ENCODE results near the gene MTM1. TPM values are rescaled to one million over a fixed set of nuclear protein-coding genes. Genes with fewer than 3 reads are reported as not detected.

MTM1 gene
- total and polyA plus RNA-seq, 2 donors (not counting 1 experiment from before 2014, with no cell fraction given): 8.7 to 29.8 TPM

- Histone ChIP-seq H3K9ac (ENCODE audit: low read length) (no peak overlapping the region), H3K27me3 (replicated peaks in 1 of 4; ENCODE audit: control extremely low read depth in 1 of 4, control insufficient read depth in 3 of 4, insufficient read depth in 4 of 4, low read length in 3 of 4) (no peaks in the 10 kb centered on the region), H4K20me1 (ENCODE audit: control insufficient read depth, insufficient read depth, low read length, poor library complexity, severe bottlenecking) (no peaks in the 10 kb centered on the region), H3K36me3 (replicated peaks in 1 of 2; ENCODE audit: control extremely low read depth in 1 of 2, control insufficient read depth in 1 of 2, extremely low read depth in 1 of 2, insufficient read depth in 2 of 2, low read length in 1 of 2) (no peaks in the 10 kb centered on the region), H3K9me3 (ENCODE audit: control extremely low read depth in 1 of 3, control insufficient read depth in 2 of 3, insufficient read depth in 1 of 3, low read length in 2 of 3) (peaks cover 0 to 12% (median 6%) of the 10 kb centered on the region in 3 donors), H2AFZ (ENCODE audit: insufficient read depth, low read depth, low read length, poor library complexity, severe bottlenecking) (no peak overlapping the region), H3K79me2 (ENCODE audit: control insufficient read depth, insufficient read depth, low read length) (no peaks in the 10 kb centered on the region), H3K27ac (ENCODE audit: low read length in 2 of 2) (no peak overlapping the region), H3K4me2 (replicated peaks; ENCODE audit: low read depth, low read length, poor library complexity, severe bottlenecking) (no peak overlapping the region), H3K4me3 (ENCODE audit: control extremely low read depth in 1 of 5, extremely low read depth in 1 of 5, insufficient read depth in 1 of 5, low read depth in 2 of 5, low read length in 4 of 5) (no peak overlapping the region), H3K4me1 (ENCODE audit: control insufficient read depth in 2 of 2, insufficient read depth in 2 of 2, low read length in 2 of 2) (no peaks in the 10 kb centered on the region)
- peaks cover 5% of the 10 kb centered on the region for H3K9me3 Mint-ChIP-seq (ENCODE audit: insufficient read depth)
- TF ChIP-seq CTCF (IDR thresholded peaks at IDR 0.05): no peak
- TF ChIP-seq EZH2 (IDR thresholded peaks at IDR 0.05; ENCODE audit: borderline replicate concordance, insufficient read depth, low read depth, low read length, poor library complexity, severe bottlenecking): no peak
- H3K4me3 Mint-ChIP-seq: no peak overlapping the region
- H3K4me1 Mint-ChIP-seq: no peaks in the 10 kb centered on the region
- POLR2A ChIA-PET: no interaction called here
- whole genome bisulfite sequencing (ENCODE audit: insufficient coverage): 38% methylated on average over 1 of the region's 3 CpGs
- ATAC-seq (ENCODE audit: low read depth): no peak
- H3K27ac Mint-ChIP-seq: no peak overlapping the region
- CTCF ChIA-PET: no interaction called here
- DNase-seq: no peak
- intact Hi-C loops (cut with micrococcal nuclease): no loop called here
- peaks cover 10% of the 10 kb centered on the region for H3K27me3 Mint-ChIP-seq
Measured at GRCh38 chrX:150533863-150534262, 34.6 kb upstream of the MTM1 start.

GRCh38 chrX:150536455-150537116 is 31.8 kb upstream of the MTM1 start:
- H3K27me3 ChIP-seq (replicated peaks in 1 of 4; ENCODE audit: control extremely low read depth in 1 of 4, control insufficient read depth in 3 of 4, insufficient read depth in 4 of 4, low read length in 3 of 4): no peaks in the 10 kb centered on the region
- ATAC-seq (ENCODE audit: low read depth) (no peak), DNase-seq (no peak)
- no peak overlapping the region for H3K27ac Mint-ChIP-seq
- no peaks in the 10 kb centered on the region for H3K79me2 ChIP-seq (ENCODE audit: control insufficient read depth, insufficient read depth, low read length)
- peaks cover 10% of the 10 kb centered on the region for H3K27me3 Mint-ChIP-seq
- H3K9me3 Mint-ChIP-seq (ENCODE audit: insufficient read depth): peaks cover 5% of the 10 kb centered on the region
- peaks cover 0 to 12% (median 6%) of the 10 kb centered on the region in 3 donors for H3K9me3 ChIP-seq (ENCODE audit: control extremely low read depth in 1 of 3, control insufficient read depth in 2 of 3, insufficient read depth in 1 of 3, low read length in 2 of 3)
- 52% methylated on average over 2 of the region's 8 CpGs for WGBS (ENCODE audit: insufficient coverage)
- H3K36me3 ChIP-seq (replicated peaks in 1 of 2; ENCODE audit: control extremely low read depth in 1 of 2, control insufficient read depth in 1 of 2, extremely low read depth in 1 of 2, insufficient read depth in 2 of 2, low read length in 1 of 2): no peaks in the 10 kb centered on the region
- H3K9ac ChIP-seq (ENCODE audit: low read length): no peak overlapping the region
- H4K20me1 ChIP-seq (ENCODE audit: control insufficient read depth, insufficient read depth, low read length, poor library complexity, severe bottlenecking): no peaks in the 10 kb centered on the region
- ChIA-PET POLR2A (no interaction called here), CTCF (no interaction called here)
- no peak overlapping the region for H3K27ac ChIP-seq (ENCODE audit: low read length in 2 of 2)
- no peaks in the 10 kb centered on the region for H3K4me1 Mint-ChIP-seq
- H3K4me1 ChIP-seq (ENCODE audit: control insufficient read depth in 2 of 2, insufficient read depth in 2 of 2, low read length in 2 of 2): no peaks in the 10 kb centered on the region
- intact Hi-C loops (cut with micrococcal nuclease): no loop called here
- no peak overlapping the region for H3K4me3 Mint-ChIP-seq
- TF ChIP-seq CTCF (IDR thresholded peaks at IDR 0.05) (no peak), EZH2 (IDR thresholded peaks at IDR 0.05; ENCODE audit: borderline replicate concordance, insufficient read depth, low read depth, low read length, poor library complexity, severe bottlenecking) (no peak)
- no peak overlapping the region for H3K4me2 ChIP-seq (replicated peaks; ENCODE audit: low read depth, low read length, poor library complexity, severe bottlenecking)
- no peak overlapping the region for H2AFZ ChIP-seq (ENCODE audit: insufficient read depth, low read depth, low read length, poor library complexity, severe bottlenecking)
- H3K4me3 ChIP-seq (ENCODE audit: control extremely low read depth in 1 of 5, extremely low read depth in 1 of 5, insufficient read depth in 1 of 5, low read depth in 2 of 5, low read length in 4 of 5): no peak overlapping the region

Measured in B cell (primary cell).